Colonic mucosa (tissue), 4 donors: Measurements from ENCODE around the gene ABCB8. TPM values are rescaled to one million over a fixed set of nuclear protein-coding genes. Genes with fewer than 3 reads are reported as not detected.

Source experiments
- DNase-seq: peaks from one replicate; pipeline ENCODE4 v3.0.0-alpha.2; 2020
- H3K27ac ChIP-seq: fragments of 200-600 bp; one replicate; pipeline ENCODE4 v1.8.0; 2021
- H3K27me3 ChIP-seq: fragments of 200-600 bp; one replicate; pipeline ENCODE4 v1.8.0; 2021
- H3K36me3 ChIP-seq: fragments of 200-600 bp; one replicate; pipeline ENCODE4 v1.8.0; 2021
- H3K4me1 ChIP-seq: fragments of 200-600 bp; one replicate; pipeline ENCODE4 v1.8.0; 2021; ENCODE audit warnings: mild to moderate bottlenecking
- H3K4me3 ChIP-seq: fragments of 200-600 bp; one replicate; pipeline ENCODE4 v1.8.0; 2021
- H3K9ac ChIP-seq, 2 donors: one replicate each; pipeline ENCODE4 v1.7.0; 2013; ENCODE audit warnings: control low read depth in 2 of 2, low read depth in 2 of 2, low read length in 2 of 2
- H3K9me3 ChIP-seq: fragments of 200-600 bp; one replicate; pipeline ENCODE4 v1.8.0; 2021
- intact Hi-C: fragments of 100-400 bp; cut with DNase I; formaldehyde crosslinking; loops from one replicate; pipeline ENCODE4 v1.14.1; 2022
- total RNA-seq, 2 donors: library from RNA; stranded (reverse); fragmentation: NEBNext Ultra II Directional in 1 of 2; extraction: Animal tissue kit (Norgen Biotek cat#: 25700) in 1 of 2; gene quantifications; one replicate each; pipeline ENCODE4 v1.2.1, GENCODE V29; 2021
- TF ChIP-seq, protein P1 (sequence below): fragments of 200-600 bp; IDR thresholded peaks from one replicate; pipeline ENCODE4 v1.8.0; 2022; ENCODE audit warnings: antibody characterized with exemption, mild to moderate bottlenecking
- donor health status: healthy.
- donor health status: DM: no; HTN: no; CAD: no.
- donor health status: DM: no; HTN: no; CAD: no.

The ABCB8 gene
- total RNA-seq, 2 donors from 2014 or later: 26.7 to 59.5 TPM

DNA sequence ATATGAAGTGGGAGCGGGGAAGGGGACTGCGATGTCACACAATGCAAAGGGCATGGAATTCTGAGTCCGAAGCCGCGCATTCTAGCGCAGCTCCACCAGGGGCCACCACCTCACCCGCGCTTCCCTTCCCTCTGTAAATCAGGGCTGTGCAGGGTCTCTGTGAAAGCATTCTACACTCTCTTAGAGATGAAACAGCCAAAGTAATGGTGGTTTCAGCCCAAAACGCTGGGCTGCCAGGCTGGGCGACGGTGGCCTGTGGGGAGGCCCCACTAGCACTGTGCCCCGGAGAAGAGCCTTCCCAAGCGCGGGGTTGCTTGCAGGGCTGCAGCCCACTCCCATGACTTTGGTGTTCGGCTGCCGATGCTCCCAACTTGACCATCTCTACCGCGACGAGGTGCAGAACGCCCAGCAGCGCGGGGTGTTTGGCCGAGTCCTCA, 15.3 kb upstream of the ABCB8 start:
- DNase-seq: no peak
- H3K4me1 ChIP-seq: no peaks in the 10 kb centered on the region
- intact Hi-C loops: no loop called here

DNA sequence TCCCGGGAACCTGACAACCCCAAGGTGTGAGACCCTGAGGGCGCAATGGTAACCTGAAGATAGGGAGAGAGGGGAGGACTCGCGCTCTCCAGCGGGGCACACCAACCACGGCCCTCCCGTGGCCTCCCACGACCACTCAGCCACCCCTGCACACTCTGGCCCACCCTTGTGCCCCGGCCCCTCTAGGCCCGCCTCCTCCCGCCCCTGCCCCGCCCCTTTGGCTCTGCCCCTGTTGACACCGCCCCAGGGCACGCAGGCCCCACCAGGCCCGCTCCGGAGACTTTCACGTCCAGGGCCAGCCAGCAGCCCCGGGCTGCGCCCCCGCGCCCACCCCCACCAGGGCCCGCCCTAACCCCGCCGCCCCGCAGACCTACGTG, 14.9 kb upstream of the ABCB8 start:
- no peaks in the 10 kb centered on the region for H3K9me3 ChIP-seq
- no peak overlapping the region for H3K27ac ChIP-seq
- H3K4me3 ChIP-seq: peak overlapping the region; percentile 12
- DNase-seq: peak; percentile 36
- no peaks in the 10 kb centered on the region for H3K4me1 ChIP-seq
- intact Hi-C loops: no loop called here
- TF ChIP-seq, protein P1, sequence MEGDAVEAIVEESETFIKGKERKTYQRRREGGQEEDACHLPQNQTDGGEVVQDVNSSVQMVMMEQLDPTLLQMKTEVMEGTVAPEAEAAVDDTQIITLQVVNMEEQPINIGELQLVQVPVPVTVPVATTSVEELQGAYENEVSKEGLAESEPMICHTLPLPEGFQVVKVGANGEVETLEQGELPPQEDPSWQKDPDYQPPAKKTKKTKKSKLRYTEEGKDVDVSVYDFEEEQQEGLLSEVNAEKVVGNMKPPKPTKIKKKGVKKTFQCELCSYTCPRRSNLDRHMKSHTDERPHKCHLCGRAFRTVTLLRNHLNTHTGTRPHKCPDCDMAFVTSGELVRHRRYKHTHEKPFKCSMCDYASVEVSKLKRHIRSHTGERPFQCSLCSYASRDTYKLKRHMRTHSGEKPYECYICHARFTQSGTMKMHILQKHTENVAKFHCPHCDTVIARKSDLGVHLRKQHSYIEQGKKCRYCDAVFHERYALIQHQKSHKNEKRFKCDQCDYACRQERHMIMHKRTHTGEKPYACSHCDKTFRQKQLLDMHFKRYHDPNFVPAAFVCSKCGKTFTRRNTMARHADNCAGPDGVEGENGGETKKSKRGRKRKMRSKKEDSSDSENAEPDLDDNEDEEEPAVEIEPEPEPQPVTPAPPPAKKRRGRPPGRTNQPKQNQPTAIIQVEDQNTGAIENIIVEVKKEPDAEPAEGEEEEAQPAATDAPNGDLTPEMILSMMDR: no peak
- no peaks in the 10 kb centered on the region for H3K36me3 ChIP-seq
- no peak overlapping the region for H3K9ac ChIP-seq
- H3K27me3 ChIP-seq: peaks cover 1% of the 10 kb centered on the region

More for the DNA sequence above, 15.3 kb upstream of the ABCB8 start:
- H3K9ac ChIP-seq: no peak overlapping the region
- TF ChIP-seq, protein P1: no peak
- H3K9me3 ChIP-seq: no peaks in the 10 kb centered on the region
- peak overlapping the region; percentile 53 for H3K27ac ChIP-seq
- H3K36me3 ChIP-seq: no peaks in the 10 kb centered on the region
- no peaks in the 10 kb centered on the region for H3K27me3 ChIP-seq
- H3K4me3 ChIP-seq: no peak overlapping the region

DNA sequence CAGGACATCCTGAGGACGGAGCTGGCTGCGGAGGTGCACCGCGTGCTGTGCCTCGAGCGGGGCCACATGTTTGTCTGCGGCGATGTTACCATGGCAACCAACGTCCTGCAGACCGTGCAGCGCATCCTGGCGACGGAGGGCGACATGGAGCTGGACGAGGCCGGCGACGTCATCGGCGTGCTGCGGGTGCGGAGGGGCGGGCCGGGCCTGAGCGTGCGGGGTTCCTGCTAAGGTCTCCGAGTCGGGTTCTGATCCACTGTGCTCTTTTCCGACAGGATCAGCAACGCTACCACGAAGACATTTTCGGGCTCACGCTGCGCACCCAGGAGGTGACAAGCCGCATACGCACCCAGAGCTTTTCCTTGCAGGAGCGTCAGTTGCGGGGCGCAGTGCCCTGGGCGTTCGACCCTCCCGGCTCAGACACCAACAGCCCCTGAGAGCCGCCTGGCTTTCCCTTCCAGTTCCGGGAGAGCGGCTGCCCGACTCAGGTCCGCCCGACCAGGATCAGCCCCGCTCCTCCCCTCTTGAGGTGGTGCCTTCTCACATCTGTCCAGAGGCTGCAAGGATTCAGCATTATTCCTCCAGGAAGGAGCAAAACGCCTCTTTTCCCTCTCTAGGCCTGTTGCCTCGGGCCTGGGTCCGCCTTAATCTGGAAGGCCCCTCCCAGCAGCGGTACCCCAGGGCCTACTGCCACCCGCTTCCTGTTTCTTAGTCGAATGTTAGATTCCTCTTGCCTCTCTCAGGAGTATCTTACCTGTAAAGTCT, 14.3 kb upstream of the ABCB8 start:
- Histone ChIP-seq H3K9me3 (no peaks in the 10 kb centered on the region), H3K9ac (peak overlapping the region in 1 of 2 donors; percentile 16), H3K27me3 (peaks cover 7% of the 10 kb centered on the region), H3K36me3 (no peaks in the 10 kb centered on the region), H3K4me3 (peak overlapping the region; percentile 12), H3K27ac (no peak overlapping the region), H3K4me1 (no peaks in the 10 kb centered on the region)
- TF ChIP-seq, protein P1: no peak
- DNase-seq: peak; percentile 74
- intact Hi-C loops: no loop called here

DNA sequence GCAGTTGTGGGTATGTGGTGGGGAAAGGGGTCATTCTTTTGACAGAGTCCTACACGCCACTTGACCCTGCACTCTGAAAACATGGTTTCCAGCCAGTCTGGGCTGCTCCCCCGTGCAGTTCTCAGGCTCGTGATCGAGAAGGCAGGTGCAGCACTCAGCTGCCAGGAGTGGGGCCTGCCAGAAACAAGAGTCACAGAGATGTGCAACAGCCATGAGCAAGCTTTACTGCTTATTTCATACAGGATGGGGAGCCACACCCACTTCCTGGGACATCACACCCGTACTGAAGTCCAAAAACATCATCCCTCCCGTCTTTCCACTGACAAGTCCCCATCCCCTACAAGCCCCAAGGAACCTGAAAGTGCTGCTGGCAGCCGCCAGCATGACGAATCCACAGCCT, 13.3 kb upstream of the ABCB8 start:
- peak; percentile 36 for DNase-seq
- peaks cover 18% of the 10 kb centered on the region for H3K27me3 ChIP-seq
- no peaks in the 10 kb centered on the region for H3K36me3 ChIP-seq
- no peak overlapping the region for H3K4me3 ChIP-seq
- TF ChIP-seq, protein P1: no peak
- H3K9me3 ChIP-seq: no peaks in the 10 kb centered on the region
- H3K9ac ChIP-seq: no peak overlapping the region
- no peaks in the 10 kb centered on the region for H3K4me1 ChIP-seq
- H3K27ac ChIP-seq: no peak overlapping the region
- intact Hi-C loops: no loop called here

DNA sequence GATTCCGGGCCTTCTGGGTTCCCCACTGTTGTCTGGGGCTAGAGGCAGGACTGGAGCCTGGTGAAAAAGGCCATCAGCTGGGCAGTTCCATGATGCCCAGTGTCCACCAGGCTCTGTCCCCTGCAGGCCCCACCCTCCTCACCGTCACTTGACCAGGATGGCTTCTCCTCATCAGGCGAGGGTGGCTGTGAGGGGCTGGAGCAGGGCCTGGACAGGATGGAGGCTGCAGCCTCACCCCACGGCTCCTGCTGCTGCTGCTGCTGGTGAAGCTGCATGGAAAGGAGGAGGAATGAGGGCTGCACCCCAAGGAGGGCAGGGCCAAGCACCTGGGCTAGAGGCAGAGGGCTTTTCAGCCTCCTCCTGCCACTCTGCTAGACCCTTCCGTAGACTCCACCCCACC, 12.3 kb upstream of the ABCB8 start:
- H3K4me1 ChIP-seq: no peaks in the 10 kb centered on the region
- no peak overlapping the region for H3K4me3 ChIP-seq
- no peak for DNase-seq
- H3K9me3 ChIP-seq: no peaks in the 10 kb centered on the region
- H3K27me3 ChIP-seq: peaks cover 19% of the 10 kb centered on the region
- no peaks in the 10 kb centered on the region for H3K36me3 ChIP-seq
- H3K27ac ChIP-seq: no peak overlapping the region
- no peak overlapping the region for H3K9ac ChIP-seq
- intact Hi-C loops: no loop called here
- TF ChIP-seq, protein P1: no peak
